ENCODE data around the gene ZMIZ1.
"Not testable (repeated sequence)": the region's sequence is repeated elsewhere in the genome, so short reads cannot be mapped to it uniquely, and the experiment has no call there.

Gene ZMIZ1

GRCh38 chr10:79323602-79324001 lies 254.8 kb downstream of the ZMIZ1 start:
- no peak for DNase-seq (ENCODE audit: low spot score)

GRCh38 chr10:79324032-79324695 lies 255.4 kb downstream of the ZMIZ1 start:
- no peak for DNase-seq (ENCODE audit: low spot score)

GRCh38 chr10:79326361-79327089 lies 257.8 kb downstream of the ZMIZ1 start:
- DNase-seq (ENCODE audit: low spot score): no peak

GRCh38 chr10:79327090-79327457 lies 258.3 kb downstream of the ZMIZ1 start:
- no peak for DNase-seq (ENCODE audit: low spot score)

- no peak for DNase-seq (ENCODE audit: low spot score)
Measured at GRCh38 chr10:79328147-79328701, 259.5 kb downstream of the ZMIZ1 start.

- no peak for DNase-seq (ENCODE audit: low spot score)
Measured at GRCh38 chr10:79328737-79329504, 260.2 kb downstream of the ZMIZ1 start.

- DNase-seq (ENCODE audit: low spot score): no peak
Measured at GRCh38 chr10:79329529-79329928, 260.8 kb downstream of the ZMIZ1 start.

- no peak for DNase-seq (ENCODE audit: low spot score)
Measured at GRCh38 chr10:79331226-79331625, 262.5 kb downstream of the ZMIZ1 start.

GRCh38 chr10:79331709-79332108 lies 262.9 kb downstream of the ZMIZ1 start:
- DNase-seq (ENCODE audit: low spot score): no peak

GRCh38 chr10:79332610-79333315 lies 264.0 kb downstream of the ZMIZ1 start:
- DNase-seq (ENCODE audit: low spot score): not testable (repeated sequence)

GRCh38 chr10:79333513-79333912 lies 264.7 kb downstream of the ZMIZ1 start:
- no peak for DNase-seq (ENCODE audit: low spot score)

- DNase-seq (ENCODE audit: low spot score): no peak
Measured at GRCh38 chr10:79334573-79334972, 265.8 kb downstream of the ZMIZ1 start.

GRCh38 chr10:79335094-79335469 lies 266.3 kb downstream of the ZMIZ1 start:
- DNase-seq (ENCODE audit: low spot score): peak; percentile 92

- DNase-seq (ENCODE audit: low spot score): peak; percentile 99
Measured at GRCh38 chr10:79335470-79336235, 266.9 kb downstream of the ZMIZ1 start.

- no peak for DNase-seq (ENCODE audit: low spot score)
Measured at GRCh38 chr10:79336276-79336675, 267.5 kb downstream of the ZMIZ1 start.

- no peak for DNase-seq (ENCODE audit: low spot score)
Measured at GRCh38 chr10:79336739-79337138, 268.0 kb downstream of the ZMIZ1 start.

GRCh38 chr10:79337783-79338469 lies 269.2 kb downstream of the ZMIZ1 start:
- not testable (repeated sequence) for DNase-seq (ENCODE audit: low spot score)

- no peak for DNase-seq (ENCODE audit: low spot score)
Measured at GRCh38 chr10:79339266-79339665, 270.5 kb downstream of the ZMIZ1 start.

GRCh38 chr10:79340646-79341244 lies 272.0 kb downstream of the ZMIZ1 start:
- DNase-seq (ENCODE audit: low spot score): no peak

- DNase-seq (ENCODE audit: low spot score): no peak
Measured at GRCh38 chr10:79342295-79342761, 273.6 kb downstream of the ZMIZ1 start.

Measured in globus pallidus (tissue), 1 donor.